Activated T-helper 9 cell treated with anti-CD3 and anti-CD28 coated beads, Interleukin-2, amount 50 U/mL, for 16 hours (primary cell): ENCODE measurements around the gene NRSN2.
A peak's percentile ranks its signal among the peaks of the same experiment; 100 is the strongest.
"Not testable (repeated sequence)": the region's sequence is repeated elsewhere in the genome, so short reads cannot be mapped to it uniquely, and the experiment has no call there.

Experiments used
- DNase-seq: peaks from one replicate; pipeline ENCODE4 v3.0.0-alpha.2; 2020; ENCODE audit warnings: low read depth

Gene NRSN2

DNA sequence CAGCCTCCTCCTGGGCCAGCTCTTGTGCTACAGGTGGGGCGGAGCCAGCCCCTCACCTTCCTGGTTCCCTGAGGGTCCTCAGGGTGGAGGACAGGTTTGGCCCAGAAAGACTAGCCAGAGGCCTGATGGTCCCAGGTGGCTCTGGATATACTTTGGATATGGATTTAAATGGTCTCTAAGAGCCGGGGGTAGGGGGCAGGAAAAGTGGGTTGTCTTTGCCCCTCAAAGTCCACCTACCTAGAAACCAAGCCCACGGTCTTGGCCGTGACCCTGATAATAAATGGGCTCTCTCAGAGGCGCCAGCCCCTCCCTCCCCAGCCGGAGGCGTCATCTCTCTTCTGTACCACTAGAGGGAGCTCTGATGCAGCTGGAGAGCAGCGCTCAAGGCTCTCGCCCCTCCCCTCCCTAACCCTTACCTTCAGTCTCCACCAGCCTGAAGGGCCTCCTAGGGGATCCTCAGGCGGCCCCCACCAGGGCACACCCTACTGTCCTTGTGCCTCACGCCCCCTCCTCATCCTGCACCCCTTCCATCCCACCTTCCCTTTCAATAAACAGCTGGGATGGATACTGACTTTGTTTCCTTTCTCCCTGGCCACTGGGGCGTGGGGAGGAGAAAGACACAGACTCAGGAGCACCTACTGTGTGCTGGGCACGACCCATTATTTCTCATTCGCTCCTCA is 7.5 kb downstream of the NRSN2 start:
- peak; percentile 63 for DNase-seq

DNA sequence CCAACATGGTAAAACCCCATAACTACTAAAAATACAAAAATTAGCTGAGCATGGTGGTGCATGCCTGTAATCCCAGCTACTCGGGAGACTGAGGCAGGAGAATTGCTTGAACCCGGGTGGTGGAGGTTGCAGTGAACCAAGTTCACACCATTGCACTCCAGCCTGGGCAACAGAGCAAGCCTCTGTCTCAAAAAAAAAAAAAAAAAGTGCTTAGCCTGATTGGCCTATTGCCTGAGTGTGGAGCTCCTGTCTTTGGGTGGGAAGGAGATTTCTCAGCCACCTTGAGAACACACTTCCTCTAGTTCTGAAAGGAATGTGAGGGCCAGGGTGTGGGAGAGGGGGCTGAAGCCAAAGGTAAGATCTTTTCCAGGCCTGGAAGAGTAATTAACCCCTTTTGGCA is 9.2 kb downstream of the NRSN2 start:
- DNase-seq = not testable (repeated sequence)

DNA sequence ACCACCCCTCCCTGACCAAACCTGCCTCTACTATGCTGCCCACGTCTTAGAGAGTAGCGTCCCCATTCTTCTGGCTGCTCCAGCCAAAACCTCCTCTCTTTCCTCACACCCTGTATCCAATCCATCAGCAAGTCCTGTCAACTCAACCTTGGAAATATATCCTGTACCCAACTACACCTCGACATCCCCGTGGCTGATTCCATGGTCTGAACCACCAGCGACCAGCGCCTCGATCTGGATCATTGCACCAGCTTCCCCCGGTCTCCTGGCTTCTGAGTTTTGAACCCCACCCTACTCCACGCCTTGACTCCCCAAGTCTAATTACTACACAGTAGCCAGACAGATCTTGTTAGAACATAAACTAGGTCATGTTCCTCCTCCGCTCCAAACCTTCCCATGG is 9.8 kb downstream of the NRSN2 start:
- no peak for DNase-seq

DNA sequence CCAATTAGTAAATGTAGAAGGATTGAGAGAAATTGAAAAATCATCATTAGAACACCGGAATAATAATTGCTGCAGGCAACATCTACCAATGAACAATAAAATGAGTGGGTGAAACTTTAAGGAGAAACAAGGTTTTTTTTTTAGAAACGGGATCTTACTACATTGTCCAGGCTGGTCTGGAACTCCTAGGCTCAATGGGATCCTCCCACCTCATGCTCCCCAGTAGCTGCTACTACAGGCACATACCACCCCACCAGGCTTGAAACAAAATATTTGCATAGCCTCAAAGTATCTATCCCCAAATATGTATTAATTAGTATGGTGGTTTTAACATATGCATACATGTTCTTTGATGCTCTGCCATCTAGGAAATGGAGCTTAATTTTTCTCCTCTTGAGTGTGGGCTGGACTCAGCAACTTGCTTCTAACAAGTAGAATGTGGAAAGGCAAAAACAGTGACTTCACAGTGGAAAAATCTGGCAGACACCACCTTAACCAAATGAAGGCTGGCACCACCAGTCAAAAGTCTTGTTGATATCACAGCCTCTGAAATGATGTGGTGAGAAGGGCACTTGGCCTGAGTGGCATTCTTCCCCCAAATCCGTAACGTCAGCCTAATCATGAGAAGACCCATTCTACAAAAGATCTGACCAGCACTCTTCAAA is 12.1 kb downstream of the NRSN2 start:
- no peak for DNase-seq

DNA sequence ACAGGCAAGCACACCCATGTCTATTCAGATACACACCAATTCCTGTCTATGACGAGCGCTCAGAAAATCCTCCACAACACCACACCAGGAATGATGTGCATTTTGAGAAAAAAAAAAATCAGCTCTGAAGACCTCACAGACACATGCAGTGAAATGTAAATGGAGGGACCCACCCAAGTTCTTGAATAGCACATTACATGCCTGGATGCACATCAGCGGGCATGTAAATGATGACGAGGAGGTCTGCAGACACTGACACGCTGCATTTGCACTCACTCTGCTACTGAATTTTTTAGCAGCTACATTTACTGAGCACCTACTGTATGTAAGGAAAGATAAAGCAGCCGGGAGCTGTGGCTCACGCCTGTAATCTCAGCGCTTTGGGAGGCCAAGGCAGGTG is 14.7 kb downstream of the NRSN2 start:
- no peak for DNase-seq

DNA sequence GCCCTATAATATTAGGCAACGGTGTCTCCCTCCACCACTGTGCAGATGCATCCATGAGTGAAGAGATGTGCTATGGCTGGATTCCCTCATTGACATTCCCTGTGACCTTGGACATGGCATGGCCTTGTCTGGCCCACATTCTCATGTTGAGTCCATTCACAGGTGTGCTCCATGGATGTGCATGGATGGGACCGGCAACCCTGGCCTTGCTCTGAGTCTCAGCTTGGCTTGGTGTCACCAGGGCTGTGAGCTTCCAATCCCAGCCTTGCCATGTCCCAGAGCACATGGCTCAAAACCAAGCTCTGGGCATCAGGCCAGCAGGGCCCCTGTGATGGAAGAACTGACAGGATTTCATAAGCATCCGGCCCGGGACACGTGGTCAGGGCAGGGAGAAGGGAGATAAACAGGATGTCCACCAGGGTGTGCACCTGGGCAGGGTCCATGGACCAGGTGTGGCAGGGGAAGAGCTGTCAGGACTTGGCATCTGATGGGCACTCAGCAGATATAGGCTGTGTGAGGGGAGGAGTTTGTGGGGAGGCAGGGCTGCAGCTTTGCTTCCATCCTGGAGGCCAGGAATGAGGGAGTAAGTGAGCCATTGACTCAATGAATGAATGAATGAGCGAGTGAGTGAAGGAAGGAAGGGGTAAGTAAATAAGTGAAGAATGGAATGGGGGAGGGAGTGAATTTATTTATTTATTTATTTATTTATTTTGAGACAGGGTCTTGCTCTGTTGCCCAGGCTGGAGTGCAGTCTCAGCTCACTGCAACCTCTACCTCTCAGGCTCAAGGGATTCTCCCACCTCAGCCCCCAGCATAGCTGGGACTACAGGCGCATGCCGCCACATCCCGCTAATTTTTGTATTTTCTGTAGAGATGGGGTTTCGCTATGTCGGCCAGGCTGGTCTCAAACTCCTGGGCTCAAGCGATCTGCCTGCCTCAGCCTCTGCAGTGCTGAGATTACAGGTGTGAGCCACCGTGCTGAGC is 15.7 kb downstream of the NRSN2 start:
- DNase-seq = peak; percentile 18

DNA sequence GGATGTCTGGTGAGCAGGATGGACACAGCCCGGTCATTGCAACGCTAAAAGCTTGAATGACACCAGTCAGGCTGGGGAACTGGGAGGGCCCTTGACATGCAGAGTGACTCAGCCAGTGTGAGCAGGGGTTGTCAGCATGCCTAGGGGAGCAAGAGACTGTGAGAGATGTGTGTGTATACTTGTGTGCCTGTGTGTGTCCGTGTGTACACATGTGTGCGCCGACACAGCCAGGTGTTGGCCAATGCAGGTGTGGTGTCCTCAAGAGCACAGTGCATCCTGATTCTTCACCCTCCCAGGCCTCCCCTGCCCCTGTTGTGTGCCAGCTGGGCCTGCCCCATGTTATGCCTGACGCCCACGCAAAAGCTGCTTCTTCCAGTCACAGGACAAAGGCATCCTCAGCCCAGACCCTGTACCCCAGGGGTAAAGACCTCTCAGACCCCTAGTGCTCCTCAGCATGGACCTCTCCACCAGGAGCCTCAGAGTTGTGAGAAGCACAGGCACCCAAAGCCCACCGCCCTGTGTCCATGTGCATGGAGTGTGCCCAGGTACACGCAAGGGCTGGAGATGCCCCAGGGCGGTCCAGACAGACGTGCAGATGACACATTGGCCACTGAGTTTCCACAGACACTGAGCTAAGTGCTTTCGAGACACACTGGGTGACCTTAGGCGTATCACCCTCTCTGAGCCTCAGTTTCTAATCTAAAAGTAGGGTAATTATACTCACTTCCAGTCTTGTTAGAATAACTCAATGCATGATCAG is 16.6 kb downstream of the NRSN2 start:
- no peak for DNase-seq

DNA sequence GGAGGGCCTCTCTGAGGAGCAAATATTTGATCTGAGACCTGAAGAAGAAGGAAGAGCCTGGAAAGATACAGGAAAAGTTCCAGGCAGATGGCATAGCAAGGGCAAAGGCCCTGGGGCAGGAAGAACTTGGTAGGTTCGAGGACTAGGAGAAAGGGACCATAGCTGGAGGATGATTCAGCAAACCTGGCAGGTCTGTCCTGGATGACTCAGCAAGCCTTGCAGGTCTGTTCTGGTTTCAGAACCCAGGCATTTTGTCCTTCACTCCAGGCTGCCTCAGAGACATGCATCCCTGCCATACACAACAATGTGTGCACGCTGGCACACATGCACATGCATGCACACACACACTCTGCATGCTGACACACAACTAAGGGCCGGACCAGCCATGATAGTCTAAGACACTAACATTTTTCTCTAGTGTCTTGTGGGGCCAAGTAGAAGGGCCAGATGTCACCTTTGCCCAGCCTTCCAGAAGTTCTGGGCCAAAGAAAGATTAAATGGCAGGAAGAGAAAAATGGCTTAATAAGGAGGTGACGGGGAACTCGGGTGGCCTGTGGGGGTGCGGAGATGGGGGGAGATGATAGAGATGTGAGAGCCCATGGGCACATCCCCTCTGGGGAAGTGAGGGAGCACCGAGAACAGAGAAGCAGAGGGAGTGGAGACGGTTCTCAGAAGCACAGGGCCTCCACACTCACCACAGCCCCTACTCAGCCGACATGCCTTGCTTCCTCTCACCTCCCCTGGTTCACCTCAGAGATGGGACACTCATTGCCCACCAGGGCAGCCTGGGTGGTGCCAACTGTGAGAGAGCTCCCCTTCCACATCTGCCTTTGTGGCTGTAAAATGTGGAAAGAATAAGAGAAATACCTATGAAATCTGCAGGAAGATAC is 18.2 kb downstream of the NRSN2 start:
- no peak for DNase-seq

DNA sequence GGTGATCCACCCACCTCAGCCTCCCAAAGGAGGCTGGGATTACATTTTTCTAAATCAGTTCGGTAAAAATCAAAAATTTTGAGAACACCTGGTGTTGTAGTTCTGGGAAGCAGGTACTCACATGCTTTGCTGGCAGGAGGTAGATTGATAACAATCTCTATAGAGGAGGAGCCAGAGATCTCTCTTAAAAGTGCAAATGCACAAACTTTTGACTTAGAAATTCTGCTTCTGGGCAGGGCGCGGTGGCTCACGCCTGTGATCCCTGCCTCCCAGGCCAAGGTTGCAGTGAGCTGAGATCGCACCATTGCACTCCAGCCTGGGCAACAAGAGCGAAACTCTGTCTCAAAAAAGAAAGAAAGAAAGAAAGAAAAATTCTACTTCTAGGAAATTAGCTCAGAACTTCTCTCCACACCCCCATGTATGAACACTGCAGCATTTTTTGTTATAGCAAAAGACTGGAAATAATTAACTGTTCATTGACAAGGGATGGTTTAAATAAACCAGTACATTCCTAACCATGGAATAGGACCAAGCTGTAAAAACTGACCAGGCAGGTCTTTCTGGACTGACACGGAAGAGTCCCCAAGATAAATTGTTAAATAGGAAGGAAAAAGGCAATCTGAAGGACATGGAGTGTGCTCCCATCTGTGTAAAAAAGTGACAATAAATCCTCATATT is 19.3 kb downstream of the NRSN2 start:
- DNase-seq = no peak

DNA sequence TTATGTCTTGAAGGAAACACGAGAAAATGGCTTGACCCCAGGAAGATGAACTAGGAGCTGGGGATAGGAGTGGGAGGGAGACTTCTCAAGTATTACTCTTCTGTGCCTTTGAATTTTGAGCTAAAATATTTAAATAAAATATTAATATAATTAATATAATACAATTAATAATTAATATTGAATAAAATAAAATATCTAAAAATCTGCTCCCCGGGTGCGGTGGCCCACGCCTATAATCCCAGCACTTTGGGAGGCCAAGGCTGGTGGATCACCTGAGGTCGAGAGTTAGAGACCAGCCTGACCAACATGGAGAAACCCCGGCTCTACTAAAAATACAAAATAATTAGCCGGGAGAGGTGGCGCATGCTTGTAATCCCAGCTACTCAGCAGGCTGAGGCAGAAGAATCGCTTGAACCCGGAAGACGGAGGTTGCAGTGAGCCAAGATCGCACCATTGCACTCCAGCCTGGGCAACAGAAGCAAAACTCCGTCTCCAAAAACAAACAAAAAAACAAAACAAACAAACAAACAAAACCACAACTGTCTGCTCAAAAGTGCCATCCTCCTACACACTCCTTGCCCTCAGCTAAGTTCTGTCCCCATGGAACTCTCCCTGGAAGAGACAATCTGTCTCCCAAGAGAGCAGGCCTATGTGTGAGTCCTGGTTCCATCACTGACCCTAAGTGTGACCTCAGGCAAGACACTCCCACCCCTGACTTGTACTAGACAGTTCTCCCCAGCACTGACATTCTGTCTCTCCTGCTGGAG is 20.0 kb downstream of the NRSN2 start:
- DNase-seq = no peak

DNA sequence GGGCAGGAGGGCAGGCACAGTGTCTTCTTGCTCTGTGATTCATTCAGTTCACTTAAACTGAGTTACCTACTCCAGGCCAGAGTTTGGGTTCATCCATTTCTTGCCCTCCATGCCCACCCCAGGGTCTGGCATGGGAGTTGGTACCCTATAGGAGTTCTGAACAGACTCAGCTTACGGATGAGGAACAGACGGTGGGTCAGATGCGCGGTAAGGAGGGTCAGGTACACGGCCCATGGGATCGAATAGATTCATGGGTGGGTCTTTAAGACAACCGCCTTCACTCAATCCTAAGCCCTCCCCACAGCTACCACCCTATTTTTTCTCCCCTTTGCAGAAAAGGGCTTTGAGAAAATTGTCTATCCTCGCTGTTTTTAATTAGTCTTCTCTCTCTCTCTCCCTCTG is 20.6 kb downstream of the NRSN2 start:
- DNase-seq = no peak

DNA sequence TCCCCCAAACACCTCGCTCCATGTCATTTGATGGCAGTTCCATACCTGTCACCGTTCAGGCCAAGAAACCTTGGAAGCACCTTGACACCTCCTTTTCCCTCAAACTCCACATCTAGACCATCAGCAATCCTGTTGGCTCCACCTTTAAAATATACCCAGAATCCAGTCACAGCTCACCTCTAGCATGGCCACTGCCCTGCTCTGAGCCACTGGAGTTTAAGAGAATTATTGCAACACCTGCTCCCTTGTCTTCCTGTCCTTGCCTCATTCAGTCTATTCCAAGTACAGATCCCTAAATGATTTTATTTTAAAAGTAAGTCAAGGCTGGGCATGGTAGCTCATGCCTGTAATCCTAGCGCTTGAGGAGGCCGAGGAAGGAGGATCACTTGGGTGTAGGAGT is 22.0 kb downstream of the NRSN2 start:
- DNase-seq = no peak

DNA sequence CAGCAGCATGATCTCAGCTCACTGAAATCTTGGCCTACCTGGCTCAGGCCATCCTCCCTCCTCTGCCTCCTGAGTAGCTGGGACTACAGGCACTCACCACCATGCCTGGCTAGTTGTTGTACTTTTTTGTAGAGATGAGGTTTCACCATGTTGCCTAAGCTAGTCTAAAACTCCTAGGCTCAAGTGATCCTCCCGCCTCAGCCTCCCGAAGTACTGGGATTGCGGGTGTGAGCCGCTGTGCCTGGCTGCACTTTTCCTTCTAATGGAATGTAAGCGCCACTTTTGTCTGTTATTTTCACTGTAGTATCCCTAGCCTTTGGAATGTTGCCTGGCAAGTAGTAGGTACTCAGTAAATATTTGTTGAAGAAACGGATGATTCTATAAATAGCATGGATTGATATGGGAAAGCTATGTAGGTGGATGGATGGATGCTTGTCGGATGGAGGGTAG is 23.3 kb downstream of the NRSN2 start:
- no peak for DNase-seq

DNA sequence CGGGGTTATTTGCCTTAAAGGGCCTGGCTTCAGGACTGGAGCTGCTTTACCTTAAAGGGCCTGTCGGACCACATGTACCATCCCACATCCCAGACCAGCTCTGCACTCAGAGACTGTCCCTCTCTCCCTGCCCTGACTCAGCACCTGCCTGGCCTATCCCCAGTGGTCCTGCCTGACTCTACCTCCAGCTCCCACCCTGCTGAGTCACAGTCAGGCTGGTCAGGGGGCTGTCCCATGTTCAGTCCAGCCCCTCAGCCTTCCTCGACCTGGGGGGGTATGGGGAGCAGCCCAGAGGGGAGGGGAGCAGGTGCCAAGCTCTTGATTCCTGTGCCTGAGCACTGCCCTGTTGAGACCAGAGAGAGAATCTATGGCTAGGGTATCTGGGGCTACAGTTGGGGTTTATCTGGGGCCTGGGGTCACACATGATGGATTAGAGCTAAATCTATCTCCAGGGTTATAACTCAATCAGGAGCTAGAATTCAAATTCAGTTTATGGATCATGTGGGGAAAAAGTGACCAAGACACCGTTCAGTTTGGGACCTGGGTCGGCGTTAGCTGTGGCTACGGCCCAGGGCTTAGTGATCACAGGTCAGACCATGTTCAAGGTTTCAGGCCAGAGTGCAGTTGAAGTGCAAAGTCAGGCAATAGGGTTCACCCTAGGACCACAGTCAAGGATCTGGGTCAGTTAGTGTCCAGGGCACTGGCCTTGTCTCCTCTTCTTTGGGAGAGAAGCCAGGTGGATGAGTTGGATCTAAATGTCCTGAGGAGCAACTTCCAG is 24.3 kb downstream of the NRSN2 start:
- no peak for DNase-seq

DNA sequence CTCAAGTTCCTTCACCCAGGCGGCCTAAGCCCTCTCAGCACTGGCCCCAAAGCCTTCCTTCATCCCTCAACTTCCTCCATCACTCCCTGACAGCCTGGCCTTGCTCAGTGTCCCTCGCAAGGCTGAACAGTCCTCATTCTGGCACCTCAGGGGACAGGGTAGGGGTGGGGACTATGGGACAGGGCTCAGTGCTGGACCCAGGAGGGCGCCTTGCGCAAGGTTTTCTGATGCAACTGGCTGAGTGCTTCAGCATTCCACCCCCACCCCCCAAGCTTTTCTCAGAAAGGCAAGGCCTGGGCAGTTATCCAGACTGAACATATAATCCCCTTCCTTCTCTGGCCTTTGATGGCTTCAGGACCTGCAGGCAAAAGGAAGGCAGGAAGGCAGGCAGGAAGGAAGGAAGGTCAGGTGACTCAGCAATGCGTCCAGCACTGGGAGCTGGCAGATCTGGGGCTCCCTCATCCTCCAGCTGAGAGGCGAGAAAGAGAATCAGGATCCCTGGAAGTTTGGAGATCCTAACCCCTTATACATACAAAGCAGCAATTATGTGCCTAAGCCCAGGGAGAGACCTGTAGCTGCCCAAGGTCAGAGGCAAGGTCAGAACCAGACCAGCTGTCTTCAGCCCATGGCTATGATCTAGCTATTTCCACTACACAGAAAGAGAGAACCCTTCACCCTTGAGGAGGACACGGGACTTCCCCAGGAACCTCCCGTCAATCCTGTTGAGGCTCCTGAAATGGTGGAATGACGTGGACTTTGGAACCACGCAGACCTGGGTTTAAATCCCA is 25.0 kb downstream of the NRSN2 start:
- no peak for DNase-seq

DNA sequence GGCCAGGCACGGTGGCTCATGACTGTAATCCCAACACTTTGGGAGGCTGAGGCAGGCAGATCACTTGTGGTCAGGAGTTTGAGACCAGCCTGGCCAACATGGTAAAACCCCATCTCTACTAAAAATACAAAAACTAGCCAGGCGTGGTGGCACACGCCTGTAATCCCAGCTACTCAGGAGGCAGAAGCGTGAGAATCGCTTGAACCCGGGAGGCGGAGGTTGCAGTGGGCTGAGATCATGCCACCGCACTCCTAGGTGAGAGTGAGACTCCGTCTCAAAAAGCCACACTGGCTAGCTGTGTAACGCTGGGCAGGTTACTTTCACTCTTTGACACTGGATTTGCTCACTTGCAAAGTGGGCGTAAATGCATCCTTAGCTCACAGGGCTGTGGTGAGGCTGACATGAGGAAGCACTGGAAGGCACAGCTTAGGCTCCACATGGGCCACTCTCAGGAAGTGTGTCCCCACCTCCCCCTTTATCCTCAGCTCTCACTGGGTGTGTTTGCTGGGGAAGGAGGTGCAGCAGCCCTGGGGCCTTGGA is 25.7 kb downstream of the NRSN2 start:
- not testable (repeated sequence) for DNase-seq

DNA sequence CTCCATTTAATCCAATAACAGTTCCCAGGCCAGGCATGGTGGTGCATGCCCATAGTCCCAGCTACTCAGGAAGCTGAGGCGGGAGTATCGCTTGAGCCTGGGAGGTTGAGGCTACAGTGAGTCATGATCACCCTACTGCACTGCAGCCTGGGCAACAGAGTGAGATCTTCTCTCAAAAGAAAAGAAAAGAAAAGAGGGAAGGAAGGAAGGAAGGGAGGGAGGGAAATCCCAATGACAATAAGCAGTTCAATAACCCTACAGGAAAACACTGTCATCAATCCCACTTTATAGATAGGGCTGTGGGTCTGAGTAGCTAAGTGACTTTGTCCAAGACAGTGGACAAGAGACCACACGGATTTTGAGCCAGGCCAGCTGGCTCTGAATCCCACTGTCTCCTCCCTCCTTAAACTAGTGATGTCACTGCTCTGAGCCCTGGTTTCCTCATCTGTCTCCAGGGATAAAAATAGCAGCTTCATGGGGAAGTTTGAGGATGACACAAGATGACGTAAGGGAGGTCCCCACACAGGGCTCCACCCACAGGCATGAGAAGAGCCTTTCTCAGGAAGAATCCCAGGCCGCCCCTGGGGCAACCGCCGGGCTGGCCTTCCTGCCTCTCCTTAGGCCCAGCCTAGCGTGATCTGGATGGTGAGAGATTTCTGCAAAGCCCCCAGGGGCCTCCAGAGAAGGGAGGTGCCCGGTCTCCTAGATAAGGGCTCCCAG is 26.4 kb downstream of the NRSN2 start:
- no peak for DNase-seq
